Stimulated activated CD8-positive, alpha-beta memory T cell treated with anti-CD3 and anti-CD28 coated beads, Interleukin-7, amount 100 ng/mL, for 24 hours (primary cell): ENCODE results near the gene ARHGAP6.
"Not testable (repeated sequence)": the region's sequence is repeated elsewhere in the genome, so short reads cannot be mapped to it uniquely, and the experiment has no call there.

Experiments used
- DNase-seq: peaks from one replicate; pipeline ENCODE4 v3.0.0-alpha.2; 2020; ENCODE audit warnings: low read depth

The ARHGAP6 gene

GRCh38 chrX:11519234-11519633 lies 146.5 kb downstream of the ARHGAP6 start:
- not testable (repeated sequence) for DNase-seq

- DNase-seq = no peak
Observed at GRCh38 chrX:11509786-11510185, 155.9 kb downstream of the ARHGAP6 start.

- no peak for DNase-seq
Observed at GRCh38 chrX:11504234-11504633, 161.5 kb downstream of the ARHGAP6 start.

GRCh38 chrX:11499076-11500044 lies 166.4 kb downstream of the ARHGAP6 start:
- DNase-seq = no peak

- DNase-seq = not testable (repeated sequence)
Observed at GRCh38 chrX:11491375-11491774, 174.3 kb downstream of the ARHGAP6 start.

GRCh38 chrX:11484290-11484689 lies 181.4 kb downstream of the ARHGAP6 start:
- DNase-seq = no peak

GRCh38 chrX:11481035-11481434 lies 184.7 kb downstream of the ARHGAP6 start:
- no peak for DNase-seq

- no peak for DNase-seq
Observed at GRCh38 chrX:11480626-11481025, 185.1 kb downstream of the ARHGAP6 start.

- DNase-seq = no peak
Observed at GRCh38 chrX:11478911-11479310, 186.8 kb downstream of the ARHGAP6 start.

GRCh38 chrX:11478026-11478425 lies 187.7 kb downstream of the ARHGAP6 start:
- no peak for DNase-seq

GRCh38 chrX:11474576-11474975 lies 191.1 kb downstream of the ARHGAP6 start:
- no peak for DNase-seq

GRCh38 chrX:11474021-11474420 lies 191.7 kb downstream of the ARHGAP6 start:
- DNase-seq = no peak

- no peak for DNase-seq
Observed at GRCh38 chrX:11472879-11473278, 192.8 kb downstream of the ARHGAP6 start.

GRCh38 chrX:11472381-11472780 lies 193.3 kb downstream of the ARHGAP6 start:
- DNase-seq = no peak

GRCh38 chrX:11470250-11470974 lies 195.3 kb downstream of the ARHGAP6 start:
- DNase-seq = no peak

- DNase-seq = no peak
Observed at GRCh38 chrX:11465648-11466411, 199.9 kb downstream of the ARHGAP6 start.

GRCh38 chrX:11464836-11465463 lies 200.8 kb downstream of the ARHGAP6 start:
- DNase-seq = no peak

- DNase-seq = no peak
Observed at GRCh38 chrX:11464380-11464779, 201.3 kb downstream of the ARHGAP6 start.

- no peak for DNase-seq
Observed at GRCh38 chrX:11462648-11463047, 203.1 kb downstream of the ARHGAP6 start.

GRCh38 chrX:11462136-11462535 lies 203.6 kb downstream of the ARHGAP6 start:
- DNase-seq = no peak

GRCh38 chrX:11461201-11462001 lies 204.3 kb downstream of the ARHGAP6 start:
- no peak for DNase-seq
